Activated T-cell treated with anti-CD3 and anti-CD28 coated beads, Interleukin-2, amount 50 U/mL, for 72 hours (primary cell): ENCODE measurements around the gene NDRG2. TPM values are rescaled to one million over a fixed set of nuclear protein-coding genes. Genes with fewer than 3 reads are reported as not detected.

Source experiments
- ATAC-seq, 2 donors: fragments of 150-1000 bp; cut with Tn5 transposase; replicated peaks in 1 of 2; 2 replicates each; pipeline ENCODE4 v1.10.0; 2021; ENCODE audit warnings: moderate library complexity in 2 of 2, mild to moderate bottlenecking in 1 of 2
- DNase-seq, 2 donors: peaks; one replicate each; pipeline ENCODE4 v3.0.0; 2021 to 2022; ENCODE audit warnings: mixed read lengths in 1 of 2
- H3K27ac Mint-ChIP-seq: one replicate; pipeline ENCODE4 v1.8.0; 2022; ENCODE audit warnings: mild to moderate bottlenecking, moderate library complexity, mixed read lengths
- H3K27me3 Mint-ChIP-seq: one replicate; pipeline ENCODE4 v1.8.0; 2022; ENCODE audit warnings: low read depth, mixed read lengths
- H3K36me3 Mint-ChIP-seq, 2 donors: one replicate each; pipeline ENCODE4 v1.8.0; 2022; ENCODE audit warnings: mixed read lengths in 2 of 2, mild to moderate bottlenecking in 1 of 2; ENCODE audit not compliant: insufficient read depth in 2 of 2
- H3K4me1 Mint-ChIP-seq: one replicate; pipeline ENCODE4 v1.8.0; 2022; ENCODE audit warnings: low read depth, mixed read lengths
- H3K4me3 Mint-ChIP-seq, 2 donors: one replicate each; pipeline ENCODE4 v1.8.0; 2022; ENCODE audit warnings: mild to moderate bottlenecking in 2 of 2, mixed read lengths in 2 of 2, moderate library complexity in 2 of 2
- H3K9me3 Mint-ChIP-seq, 2 donors: one replicate each; pipeline ENCODE4 v1.8.0; 2022; ENCODE audit warnings: mixed read lengths in 2 of 2
- total RNA-seq, 2 donors: library from RNA; stranded (reverse); gene quantifications; one replicate each; pipeline ENCODE4 v1.2.3, GENCODE V29; 2022

Gene NDRG2
- total RNA-seq, 2 donors from 2014 or later = 4.0 to 6.3 TPM

- H3K27ac Mint-ChIP-seq = no peak overlapping the region
Observed at GRCh38 chr14:20978687-20979086, 46.2 kb downstream of the NDRG2 start.

GRCh38 chr14:20976291-20976690 lies 48.6 kb downstream of the NDRG2 start:
- Mint-ChIP-seq H3K27me3 (peaks cover 24% of the 10 kb centered on the region), H3K9me3 (no peaks in the 10 kb centered on the region), H3K4me3 (no peak overlapping the region), H3K27ac (no peak overlapping the region), H3K4me1 (peaks cover 7% of the 10 kb centered on the region), H3K36me3 (no peaks in the 10 kb centered on the region)
- DNase-seq (no peak), ATAC-seq (no peak)

More at GRCh38 chr14:20978687-20979086, 46.2 kb downstream of the NDRG2 start:
- no peaks in the 10 kb centered on the region for H3K9me3 Mint-ChIP-seq
- peaks cover 2% of the 10 kb centered on the region for H3K27me3 Mint-ChIP-seq
- DNase-seq (no peak), ATAC-seq (no peak)
- H3K4me1 Mint-ChIP-seq = no peaks in the 10 kb centered on the region
- H3K4me3 Mint-ChIP-seq = no peak overlapping the region
- H3K36me3 Mint-ChIP-seq = no peaks in the 10 kb centered on the region

DNA sequence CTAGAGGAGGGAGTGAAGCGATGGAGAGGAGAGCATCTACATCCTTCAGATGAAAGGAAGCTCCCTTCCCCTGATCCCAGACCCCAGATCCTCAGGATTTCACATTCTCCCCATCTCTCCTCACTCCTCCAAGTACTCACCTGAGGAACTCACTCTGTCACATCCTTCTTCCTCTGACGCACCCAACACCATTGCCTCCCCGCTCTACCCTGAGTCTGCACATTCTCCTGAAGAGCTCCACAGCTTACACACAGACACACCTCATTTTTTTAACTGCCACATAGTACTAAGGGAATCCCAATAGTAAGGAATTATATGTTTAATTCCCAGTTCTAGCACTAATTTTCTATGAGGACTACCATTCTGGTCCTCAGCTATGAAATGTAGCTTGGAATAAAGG lies 51.4 kb downstream of the NDRG2 start:
- Mint-ChIP-seq H3K4me1 (peaks cover 16% of the 10 kb centered on the region), H3K4me3 (no peak overlapping the region), H3K27me3 (peaks cover 36% of the 10 kb centered on the region), H3K27ac (no peak overlapping the region), H3K9me3 (no peaks in the 10 kb centered on the region), H3K36me3 (no peaks in the 10 kb centered on the region)
- DNase-seq (no peak), ATAC-seq (no peak)

DNA sequence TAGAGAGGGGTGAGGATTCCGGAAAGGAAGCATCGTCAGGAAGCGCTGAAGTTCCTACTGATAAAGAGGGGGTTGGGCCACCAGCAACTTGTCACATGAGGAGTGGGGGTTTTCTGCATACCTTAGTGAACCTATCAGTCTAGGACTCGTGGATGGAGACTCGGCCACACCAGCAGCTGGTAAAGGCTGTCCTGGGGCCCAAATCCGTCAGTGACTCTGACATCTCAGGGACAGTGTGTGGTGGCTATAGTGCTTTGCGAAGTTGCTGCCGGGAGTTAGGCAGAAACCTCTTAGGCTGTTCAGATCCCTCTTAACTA lies 53.2 kb downstream of the NDRG2 start:
- no peaks in the 10 kb centered on the region for H3K9me3 Mint-ChIP-seq
- no peak for DNase-seq
- H3K4me3 Mint-ChIP-seq = peak overlapping the region; percentile 91 to 96
- peaks cover 16% of the 10 kb centered on the region for H3K4me1 Mint-ChIP-seq
- ATAC-seq = no peak
- no peak overlapping the region for H3K27ac Mint-ChIP-seq
- H3K27me3 Mint-ChIP-seq = peaks cover 54% of the 10 kb centered on the region
- no peaks in the 10 kb centered on the region for H3K36me3 Mint-ChIP-seq

- Mint-ChIP-seq H3K36me3 (no peaks in the 10 kb centered on the region), H3K4me1 (peaks cover 16% of the 10 kb centered on the region), H3K4me3 (peak overlapping the region; percentile 91 to 96), H3K9me3 (no peaks in the 10 kb centered on the region), H3K27me3 (peaks cover 54% of the 10 kb centered on the region), H3K27ac (no peak overlapping the region)
- ATAC-seq (peak; percentile 88 to 89), DNase-seq (peak; percentile 86 to 87)
Observed at GRCh38 chr14:20970983-20971704, 53.7 kb downstream of the NDRG2 start.

DNA sequence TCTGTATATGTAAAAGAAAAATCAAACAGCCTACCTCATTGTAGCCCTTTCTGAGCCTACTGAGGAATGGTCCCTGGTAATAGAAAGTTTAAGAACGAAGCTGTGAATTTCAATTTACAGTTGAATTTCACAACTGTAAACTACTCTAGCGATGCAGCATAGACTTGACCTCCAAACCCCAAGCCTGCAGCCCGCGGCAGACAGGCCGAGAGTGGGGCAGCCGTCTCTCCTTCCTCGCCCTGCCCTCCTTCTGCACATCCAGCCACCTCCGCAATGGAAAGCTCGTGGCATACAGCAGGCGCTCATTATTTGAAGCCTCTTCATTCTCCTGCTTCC lies 54.2 kb downstream of the NDRG2 start:
- Mint-ChIP-seq H3K27me3 (peaks cover 54% of the 10 kb centered on the region), H3K9me3 (no peaks in the 10 kb centered on the region), H3K36me3 (no peaks in the 10 kb centered on the region), H3K4me3 (peak overlapping the region; percentile 91 to 96), H3K27ac (no peak overlapping the region), H3K4me1 (peaks cover 16% of the 10 kb centered on the region)
- no peak for DNase-seq
- peak; percentile 13 to 23 for ATAC-seq

GRCh38 chr14:20969336-20969735 lies 55.5 kb downstream of the NDRG2 start:
- Mint-ChIP-seq H3K4me3 (no peak overlapping the region), H3K9me3 (no peaks in the 10 kb centered on the region), H3K4me1 (peaks cover 16% of the 10 kb centered on the region), H3K27ac (no peak overlapping the region), H3K27me3 (peaks cover 57% of the 10 kb centered on the region), H3K36me3 (no peaks in the 10 kb centered on the region)
- DNase-seq (no peak), ATAC-seq (no peak)

Other genes with a start within 250 kb of the NDRG2 start
- gene RNASE6, start 243.8 kb downstream of the NDRG2 start, total RNA-seq = not detected
- not detected for gene RNASE1, start 222.2 kb downstream of the NDRG2 start, total RNA-seq
- not detected for gene RNASE3, start 133.7 kb downstream of the NDRG2 start, total RNA-seq
- gene RNASE2, start 69.6 kb downstream of the NDRG2 start, total RNA-seq = not detected
- 10 to 100 TPM; 91.2 to 94.9 TPM for gene METTL17, start 35.1 kb downstream of the NDRG2 start, total RNA-seq
- under 1 TPM; 0.58 to 0.96 TPM for gene SLC39A2, start 25.8 kb downstream of the NDRG2 start, total RNA-seq
- not detected for gene TPPP2, start 5.2 kb upstream of the NDRG2 start, total RNA-seq
- not detected for gene RNASE13, start 9.7 kb upstream of the NDRG2 start, total RNA-seq
- gene RNASE7, start 17.3 kb upstream of the NDRG2 start, total RNA-seq = not detected
- not detected for gene RNASE8, start 32.8 kb upstream of the NDRG2 start, total RNA-seq
- under 1 TPM; 0.26 to 0.37 TPM for gene ARHGEF40, start 45.2 kb upstream of the NDRG2 start, total RNA-seq
- 10 to 100 TPM; 11.2 to 12.4 TPM for gene ZNF219, start 73.6 kb upstream of the NDRG2 start, total RNA-seq
- under 1 TPM in 1 of 2 donors, not detected in 1; 0.35 TPM for gene TMEM253, start 76.0 kb upstream of the NDRG2 start, total RNA-seq
- not detected for gene OR5AU1, start 131.0 kb upstream of the NDRG2 start, total RNA-seq
- 1,000 to 10,000 TPM; 1,220 to 1,492 TPM for gene HNRNPC, start 244.4 kb upstream of the NDRG2 start, total RNA-seq